Smooth muscle cell of the coronary artery (primary cell): ENCODE data around the gene HYKK. TPM values are rescaled to one million over a fixed set of nuclear protein-coding genes. Genes with fewer than 3 reads are reported as not detected.

Experiments
- total RNA-seq: library from RNA; depleted of rRNA; stranded (reverse); fragments of >200 nt; gene quantifications from 2 replicates; pipeline ENCODE4 v1.2.3, GENCODE V29; 2014; ENCODE audit warnings: low replicate concordance

HYKK gene, protein sequence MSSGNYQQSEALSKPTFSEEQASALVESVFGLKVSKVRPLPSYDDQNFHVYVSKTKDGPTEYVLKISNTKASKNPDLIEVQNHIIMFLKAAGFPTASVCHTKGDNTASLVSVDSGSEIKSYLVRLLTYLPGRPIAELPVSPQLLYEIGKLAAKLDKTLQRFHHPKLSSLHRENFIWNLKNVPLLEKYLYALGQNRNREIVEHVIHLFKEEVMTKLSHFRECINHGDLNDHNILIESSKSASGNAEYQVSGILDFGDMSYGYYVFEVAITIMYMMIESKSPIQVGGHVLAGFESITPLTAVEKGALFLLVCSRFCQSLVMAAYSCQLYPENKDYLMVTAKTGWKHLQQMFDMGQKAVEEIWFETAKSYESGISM
- 0.70 and 2.9 TPM in 2 replicates for total RNA-seq

DNA sequence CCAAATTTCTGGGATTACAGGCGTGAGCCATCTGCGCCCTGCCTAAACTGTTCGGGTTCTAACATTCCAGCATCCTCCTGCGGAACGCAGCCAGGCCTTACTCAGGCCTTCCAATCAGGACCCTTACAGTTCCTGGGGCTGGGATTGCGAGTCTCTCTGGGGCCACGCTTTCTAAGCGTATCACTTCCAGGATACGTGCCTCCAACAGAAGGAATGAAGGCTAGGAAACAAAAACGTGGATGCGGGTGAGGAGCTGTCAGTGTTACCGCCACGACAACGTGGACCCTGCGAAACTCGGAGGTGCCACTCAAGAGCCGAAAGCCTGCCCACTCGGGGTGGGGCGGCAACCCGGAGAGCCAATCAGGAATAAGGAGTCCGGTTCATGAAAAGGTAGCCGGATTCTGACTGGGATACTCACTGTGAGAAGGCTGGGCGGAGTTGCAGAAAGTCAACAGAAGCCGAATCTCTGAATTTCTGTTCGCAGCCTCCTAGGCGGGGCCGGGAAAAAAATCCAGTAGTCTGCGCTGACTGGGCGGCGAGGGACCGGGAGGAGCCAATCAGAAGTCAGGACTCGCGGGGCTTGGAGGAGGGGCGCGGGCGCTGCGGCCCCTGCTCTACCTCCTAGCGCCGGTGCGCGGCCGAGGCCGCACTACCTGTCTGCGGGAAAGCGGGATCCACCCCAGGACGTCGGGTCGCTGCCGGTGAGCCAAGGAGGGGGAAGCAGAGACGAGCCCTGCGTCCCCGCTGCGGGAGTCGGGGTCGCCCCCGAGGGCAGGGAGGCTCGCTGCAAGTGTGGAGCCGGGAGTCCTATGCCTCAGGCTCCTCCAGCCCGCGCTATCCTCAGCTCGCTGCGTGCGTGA is at the start of gene HYKK:
TSS of gene HYKK (plus strand) at position 607 of the 860 bp plus-strand sequence. CDS start 5,512 bp downstream, outside the sequence.

DNA sequence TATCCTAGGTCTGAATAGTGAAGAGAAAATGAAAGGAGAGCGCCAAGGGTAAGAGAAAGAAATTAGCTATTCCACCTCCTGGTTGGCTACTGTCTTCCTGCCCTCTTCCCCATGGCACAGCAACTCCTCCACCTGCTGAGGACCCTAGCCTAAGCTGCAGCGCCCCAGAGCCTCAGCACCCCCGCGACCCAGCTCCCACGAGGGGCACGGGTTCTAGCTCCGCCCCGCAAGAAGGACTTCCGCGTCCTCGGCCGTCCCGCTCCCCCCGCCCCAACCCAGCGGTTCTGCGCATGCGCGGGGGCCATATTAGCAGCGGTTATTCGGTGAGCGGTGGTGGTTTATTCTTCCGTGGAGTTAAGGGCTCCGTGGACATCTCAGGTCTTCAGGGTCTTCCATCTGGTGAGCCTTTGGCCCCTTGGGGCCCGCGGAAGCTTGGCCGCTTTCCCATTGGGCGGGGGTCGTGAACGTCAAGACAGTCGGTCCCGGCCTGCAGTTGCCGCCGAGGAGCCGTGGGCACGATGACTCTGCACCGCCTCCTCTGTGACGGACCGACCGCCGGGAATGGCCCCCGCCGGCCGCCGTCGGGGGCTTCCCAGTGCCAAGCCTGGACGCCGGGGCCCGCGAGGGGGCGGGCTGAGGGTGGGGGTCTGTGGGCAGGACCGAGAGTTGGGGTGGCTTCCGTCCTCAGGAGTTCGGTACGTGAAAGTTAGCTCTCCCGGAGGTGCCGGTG is 32.9 kb downstream of the HYKK start, which contains the start of gene PSMA4:
TSS of gene PSMA4 (plus strand) at position 304 of the 730 bp plus-strand sequence. CDS start 1,484 bp downstream, outside the sequence.

DNA sequence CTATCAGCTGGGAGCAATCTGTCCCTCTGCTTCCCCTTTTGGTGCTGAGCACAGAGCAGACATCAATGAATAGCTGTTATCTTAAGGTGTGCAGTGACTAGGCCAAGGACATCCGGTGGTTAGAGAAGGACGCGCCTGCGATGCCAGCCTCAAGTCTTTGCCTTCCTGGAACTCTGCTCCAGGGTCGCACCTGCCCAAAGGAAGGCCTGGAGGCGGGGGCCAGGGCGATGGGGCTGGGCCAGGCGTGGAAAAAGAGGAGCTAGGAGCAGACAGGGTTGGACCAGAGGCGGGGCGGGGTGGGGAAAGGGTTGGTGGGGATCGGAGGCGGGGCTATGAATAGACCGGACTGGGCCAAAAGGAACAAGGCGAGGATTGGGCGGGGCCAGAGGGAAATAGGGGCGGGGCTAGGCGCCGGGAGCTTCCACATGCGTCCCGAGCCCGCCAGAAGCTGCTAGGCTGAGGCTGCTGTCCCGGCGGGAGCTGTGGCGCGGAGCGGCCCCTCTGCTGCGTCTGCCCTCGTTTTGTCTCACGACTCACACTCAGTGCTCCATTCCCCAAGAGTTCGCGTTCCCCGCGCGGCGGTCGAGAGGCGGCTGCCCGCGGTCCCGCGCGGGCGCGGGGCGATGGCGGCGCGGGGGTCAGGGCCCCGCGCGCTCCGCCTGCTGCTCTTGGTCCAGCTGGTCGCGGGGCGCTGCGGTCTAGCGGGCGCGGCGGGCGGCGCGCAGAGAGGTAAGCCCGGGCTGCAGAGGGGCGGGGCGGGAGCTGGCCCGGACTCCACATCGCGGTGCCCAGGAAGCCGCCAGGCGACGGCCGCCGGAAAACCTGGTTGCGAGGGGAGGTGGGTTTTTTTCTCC is 57.9 kb downstream of the HYKK start, which contains the start of gene CHRNA5:
TSS of gene CHRNA5 (plus strand) at position 424 of the 854 bp plus-strand sequence. CDS start at position 624, 200 bp downstream.

Other genes starting within 250 kb of the HYKK start
- gene DNAJA4, start 243.0 kb upstream of the HYKK start, total RNA-seq = 0.75 and 3.2 TPM in 2 replicates
- gene SKIC8, start 208.0 kb upstream of the HYKK start, total RNA-seq = 69.5 and 94.6 TPM in 2 replicates
- gene CRABP1, start 167.2 kb upstream of the HYKK start, total RNA-seq = not detected in 2 replicates
- 13.3 and 15.9 TPM in 2 replicates for gene IREB2, start 69.4 kb upstream of the HYKK start, total RNA-seq
- 61.3 and 157 TPM in 2 replicates for gene PSMA4, start 32.9 kb downstream of the HYKK start, total RNA-seq
- gene CHRNA5, start 57.9 kb downstream of the HYKK start, total RNA-seq = 0.12 and 0.53 TPM in 2 replicates
- not detected in 2 replicates for gene CHRNA3, start 113.4 kb downstream of the HYKK start, total RNA-seq
- gene CHRNB4, start 133.6 kb downstream of the HYKK start, total RNA-seq = not detected in 2 replicates